CD4-positive, alpha-beta T cell treated with Interleukin-12 subunit alpha and Interleukin-12 subunit beta, for 1 hour (primary cell): Measurements from ENCODE around the gene ATG10.

ENCODE experiments used
- DNase-seq: peaks from one replicate; pipeline ENCODE4 v3.0.0-alpha.2; 2020

The ATG10 gene

DNA sequence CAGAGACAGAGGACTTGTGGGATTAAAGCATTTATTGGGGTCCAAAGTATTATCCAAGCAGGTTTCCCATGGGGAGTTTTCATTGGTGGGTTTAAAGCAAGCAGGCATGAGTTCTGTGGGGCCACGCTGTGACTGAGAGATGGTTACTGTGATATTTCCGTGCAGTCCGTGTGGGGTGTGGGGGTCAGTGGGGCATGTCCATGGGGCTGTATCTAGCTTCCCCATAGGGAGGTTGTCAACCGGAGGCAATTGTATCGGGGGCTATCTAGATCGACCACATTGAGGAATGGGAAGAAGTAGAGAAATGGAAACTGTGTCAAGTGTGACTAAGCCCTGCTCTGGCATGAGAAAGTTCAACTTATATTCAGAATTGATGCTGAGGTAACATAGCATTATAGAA lies 313.4 kb downstream of the ATG10 start:
- no peak for DNase-seq

DNA sequence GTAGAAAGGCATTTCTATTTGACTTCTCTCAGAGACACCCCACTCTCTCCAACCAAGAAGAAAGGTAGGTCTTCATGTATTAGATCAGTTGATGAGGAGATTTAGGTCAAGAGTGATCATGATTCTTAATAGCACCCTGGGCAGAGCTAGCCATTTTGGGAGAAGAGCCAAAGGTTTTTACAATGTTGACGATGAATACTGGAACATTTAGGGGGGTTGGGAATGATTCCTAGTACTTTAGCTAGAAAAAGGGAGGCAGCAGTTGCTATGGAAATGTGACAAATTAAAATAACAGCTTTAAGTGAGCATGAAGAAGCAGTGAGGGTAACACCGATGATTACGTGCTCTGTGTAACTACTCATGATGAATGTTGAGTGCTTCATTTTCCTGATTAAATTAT lies 315.8 kb downstream of the ATG10 start:
- DNase-seq: no peak

DNA sequence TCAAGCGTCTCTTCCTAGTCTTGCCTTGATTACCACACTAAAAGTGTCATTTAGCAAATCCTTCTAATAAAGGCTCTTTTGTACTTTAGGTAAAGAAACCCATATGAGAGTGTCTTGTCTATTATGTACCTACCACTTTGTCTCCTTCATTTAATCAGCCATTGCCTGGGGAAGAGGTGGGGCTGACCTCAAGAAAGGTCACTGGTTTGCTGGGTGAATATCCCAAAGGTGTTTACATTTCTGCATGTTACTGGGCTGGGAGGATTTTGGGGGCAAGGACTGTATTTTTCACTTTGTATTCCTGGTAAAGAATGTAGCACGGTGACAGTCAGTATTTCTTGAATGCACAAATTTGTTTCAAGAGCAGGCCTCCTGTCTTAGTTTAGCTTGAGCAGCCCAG lies 318.2 kb downstream of the ATG10 start:
- no peak for DNase-seq

DNA sequence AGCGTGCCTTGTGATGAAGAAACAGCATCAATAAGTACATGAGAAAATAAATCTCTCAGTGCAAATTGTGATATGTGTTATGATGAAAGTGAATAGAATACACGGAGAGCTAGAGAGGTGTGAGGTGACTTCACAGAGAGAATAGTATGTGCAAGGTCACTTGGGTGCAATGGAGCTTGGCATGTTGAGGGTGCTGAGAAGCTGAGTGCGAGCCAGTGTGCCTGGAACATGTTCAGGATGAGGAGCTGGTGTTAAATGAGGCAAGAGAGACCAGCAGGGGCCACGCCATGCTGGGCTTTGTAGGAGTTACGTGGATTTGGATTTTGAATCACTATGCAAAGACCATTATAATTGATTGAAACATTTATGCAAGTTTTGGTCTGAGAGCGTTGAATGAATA lies 319.1 kb downstream of the ATG10 start:
- DNase-seq: no peak

DNA sequence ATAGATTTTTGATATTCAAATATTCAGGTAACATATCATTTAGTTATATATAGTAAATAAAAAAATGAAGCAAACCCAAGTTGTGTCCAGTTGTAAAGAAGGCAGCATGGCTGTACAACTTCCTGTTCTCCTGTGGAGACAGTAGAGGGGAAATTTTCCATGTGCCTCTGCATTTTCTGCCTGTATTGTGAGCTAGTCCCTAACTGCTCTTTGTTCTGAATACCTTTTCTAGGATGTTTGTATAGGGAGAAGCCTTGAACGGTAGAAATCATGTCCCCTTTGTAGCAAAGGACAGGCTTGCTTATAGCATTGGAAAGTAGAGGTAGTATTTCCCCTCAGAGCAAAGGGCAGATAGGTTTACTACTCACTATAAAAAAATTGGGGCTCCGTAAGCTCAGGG lies 319.6 kb downstream of the ATG10 start:
- no peak for DNase-seq

DNA sequence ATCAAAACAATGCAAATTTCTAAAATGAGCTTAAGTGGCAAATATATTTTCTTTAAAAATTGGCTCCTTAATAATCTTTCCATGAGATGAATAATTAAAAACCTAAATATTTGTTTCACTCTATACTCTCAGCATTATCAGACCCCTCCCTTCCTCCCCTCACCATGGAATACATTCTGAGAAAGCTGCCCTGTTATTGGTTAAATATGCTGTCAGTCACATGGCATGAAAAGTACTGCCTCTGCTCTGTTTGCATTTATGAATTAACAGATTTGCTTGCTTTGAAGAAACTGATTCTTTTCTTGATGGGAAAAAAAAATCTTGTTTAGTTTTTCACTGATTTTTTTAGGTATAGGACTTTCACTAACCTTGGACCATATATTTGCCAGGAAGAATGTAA lies 323.3 kb downstream of the ATG10 start:
- no peak for DNase-seq

DNA sequence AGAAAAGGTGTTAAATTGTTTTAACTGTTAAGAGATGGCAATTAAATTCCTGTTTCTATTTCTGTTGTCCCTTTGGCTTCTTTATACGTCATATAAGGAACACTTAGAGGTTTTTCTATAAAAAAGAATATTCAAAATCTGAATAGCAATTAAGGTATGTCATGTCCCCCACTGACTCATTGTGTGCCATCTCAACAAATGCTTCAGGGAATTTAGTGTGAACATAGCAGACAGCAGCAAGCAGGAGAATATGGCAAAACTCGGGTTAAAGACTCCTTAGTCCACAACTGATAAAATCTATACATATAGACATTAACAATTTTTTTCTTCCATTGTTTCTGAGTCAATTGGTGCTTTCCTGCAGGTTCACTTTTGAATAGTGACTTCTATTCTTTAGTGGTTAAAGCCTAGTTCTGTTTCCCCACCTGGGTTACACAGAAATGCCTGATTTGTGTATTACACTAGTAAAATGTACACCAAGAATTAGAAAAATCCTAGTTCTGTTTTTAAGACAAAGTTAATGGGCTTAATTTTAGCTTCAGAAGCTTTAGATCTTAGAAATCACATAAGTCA lies 324.2 kb downstream of the ATG10 start:
- DNase-seq: no peak

DNA sequence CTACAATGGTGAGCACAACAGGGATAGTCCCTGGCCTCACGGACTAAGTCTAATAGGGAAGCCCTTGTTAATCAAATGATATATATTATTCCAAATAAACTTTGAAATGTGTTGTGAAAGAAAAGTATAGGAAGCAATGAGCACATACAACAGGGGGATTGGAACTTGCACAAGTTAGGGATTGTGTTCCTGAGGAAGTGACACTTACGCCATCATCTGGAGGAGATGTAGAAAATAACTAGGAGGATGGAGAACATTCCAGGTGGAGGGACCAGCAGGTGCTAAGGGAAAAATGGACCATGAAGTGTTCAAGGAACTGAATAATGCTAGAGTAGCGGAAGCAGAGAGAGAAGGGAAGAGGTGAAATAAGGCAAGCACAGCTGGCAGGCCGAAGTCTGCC lies 325.1 kb downstream of the ATG10 start:
- no peak for DNase-seq

DNA sequence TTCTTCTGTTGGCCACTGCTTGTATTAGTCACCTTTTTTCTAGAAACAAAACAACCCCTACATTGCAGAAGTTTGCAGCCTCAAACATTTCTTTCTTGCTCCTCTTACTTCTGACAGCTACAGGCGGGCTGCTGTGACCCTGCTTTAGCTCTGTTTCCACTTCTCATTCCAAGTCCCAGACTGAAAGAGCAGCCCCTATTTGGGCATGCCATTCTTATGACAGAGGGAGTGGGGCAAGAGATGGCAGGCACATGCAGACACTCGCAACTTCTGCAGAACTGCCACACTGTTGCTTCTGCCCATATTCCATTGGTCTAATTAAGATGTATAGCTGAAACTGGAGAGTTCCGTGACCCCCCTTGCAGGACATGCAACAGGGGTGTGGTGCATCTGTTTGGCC lies 325.9 kb downstream of the ATG10 start:
- DNase-seq: no peak

DNA sequence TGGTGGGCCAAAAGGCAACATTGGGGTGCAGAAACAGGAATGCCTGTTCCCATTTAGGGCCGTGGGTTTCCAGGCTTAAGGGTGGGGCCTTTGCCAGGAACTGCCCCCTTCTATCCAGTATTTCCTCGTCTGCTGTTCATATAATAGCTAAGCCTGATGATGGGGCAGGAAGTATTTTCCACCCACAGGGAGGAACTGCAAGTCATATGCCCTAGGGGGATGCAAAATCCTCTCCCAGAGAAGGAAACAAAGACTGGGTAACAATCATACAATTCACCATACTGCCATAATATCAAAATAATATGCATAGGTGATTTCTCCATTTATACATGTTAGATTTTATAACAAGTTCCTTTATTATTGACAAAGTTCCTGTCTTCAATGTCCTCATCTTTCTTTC lies 326.8 kb downstream of the ATG10 start:
- DNase-seq: no peak

DNA sequence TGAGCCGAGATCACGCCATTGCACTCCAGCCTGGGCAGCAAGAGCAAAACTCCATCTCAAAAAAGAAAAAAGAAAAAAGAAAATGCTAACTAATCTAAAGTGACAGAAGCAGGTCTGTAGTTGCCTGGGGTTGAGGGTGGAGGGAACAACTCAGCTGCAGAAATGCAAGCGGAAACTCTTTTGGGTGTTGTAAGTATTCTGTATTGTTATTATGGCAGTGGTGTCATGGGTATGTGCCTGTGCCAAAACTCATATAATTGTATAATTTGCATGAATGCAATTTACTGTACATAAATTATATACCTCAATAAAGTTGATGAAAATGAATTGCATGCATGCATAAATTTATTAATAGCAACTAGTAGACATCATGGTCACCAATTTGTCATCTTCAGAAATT lies 329.4 kb downstream of the ATG10 start:
- DNase-seq: no peak
